ENCODE measurements around the gene LMO1.

- no peak for TF ChIP-seq ZNF565 (CRISPR knock-in tag; conservative IDR thresholded peaks at IDR 0.05; ENCODE audit: low read depth)
- TF ChIP-seq ZFP30 (CRISPR knock-in tag; IDR thresholded peaks at IDR 0.05), result no peak
- no peak for TF ChIP-seq OSR1 (CRISPR knock-in tag; IDR thresholded peaks at IDR 0.05)
- TF ChIP-seq ZC3H10 (CRISPR knock-in tag; IDR thresholded peaks at IDR 0.05), result no peak
Measured at GRCh38 chr11:8281266-8281665, 17.6 kb upstream of the LMO1 start.

Measured in SK-N-SH treated with all-trans-retinoic acid at 6 μM for 48 hours (cell line).